Measurements from ENCODE around the gene TAAR2.
"Not testable (repeated sequence)": the region's sequence is repeated elsewhere in the genome, so short reads cannot be mapped to it uniquely, and the experiment has no call there.

TAAR2 gene

GRCh38 chr6:132624175-132624574 lies at the start of gene TAAR2:
TSS of gene TAAR2 (minus strand) at chr6:132624275. CDS start at chr6:132624275, 0 bp downstream.
- DNase-seq, result no peak

- DNase-seq, result no peak
Observed at GRCh38 chr6:132673376-132674094, 49.5 kb upstream of the TAAR2 start.

GRCh38 chr6:132671295-132671694 lies 47.2 kb upstream of the TAAR2 start:
- no peak for DNase-seq

GRCh38 chr6:132669690-132670291 lies 45.7 kb upstream of the TAAR2 start:
- DNase-seq, result no peak

GRCh38 chr6:132666118-132666517 lies 42.0 kb upstream of the TAAR2 start:
- no peak for DNase-seq

- no peak for DNase-seq
Observed at GRCh38 chr6:132664309-132665034, 40.4 kb upstream of the TAAR2 start.

- no peak for DNase-seq
Observed at GRCh38 chr6:132663661-132664060, 39.6 kb upstream of the TAAR2 start.

GRCh38 chr6:132661906-132662305 lies 37.8 kb upstream of the TAAR2 start:
- DNase-seq, result no peak

GRCh38 chr6:132659082-132659481 lies 35.0 kb upstream of the TAAR2 start, which contains the start of gene TAAR1:
TSS of gene TAAR1 (minus strand) at chr6:132659182. CDS start at chr6:132646003, 13,179 bp downstream.
- DNase-seq, result no peak

- DNase-seq, result no peak
Observed at GRCh38 chr6:132651062-132651461, 27.0 kb upstream of the TAAR2 start.

GRCh38 chr6:132650429-132650828 lies 26.4 kb upstream of the TAAR2 start:
- no peak for DNase-seq

GRCh38 chr6:132648828-132649227 lies 24.8 kb upstream of the TAAR2 start:
- DNase-seq, result no peak

GRCh38 chr6:132648356-132648755 lies 24.3 kb upstream of the TAAR2 start:
- DNase-seq, result no peak

GRCh38 chr6:132643547-132643946 lies 19.5 kb upstream of the TAAR2 start:
- DNase-seq, result no peak

- DNase-seq, result not testable (repeated sequence)
Observed at GRCh38 chr6:132637135-132637534, 13.1 kb upstream of the TAAR2 start.

GRCh38 chr6:132635906-132636305 lies 11.8 kb upstream of the TAAR2 start:
- DNase-seq, result not testable (repeated sequence)

GRCh38 chr6:132635288-132635687 lies 11.2 kb upstream of the TAAR2 start:
- DNase-seq, result not testable (repeated sequence)

- no peak for DNase-seq
Observed at GRCh38 chr6:132634796-132635195, 10.7 kb upstream of the TAAR2 start.

- no peak for DNase-seq
Observed at GRCh38 chr6:132633362-132633761, 9.3 kb upstream of the TAAR2 start.

- DNase-seq, result no peak
Observed at GRCh38 chr6:132623106-132623845, 799 bp downstream of the TAAR2 start.

GRCh38 chr6:132616677-132617076 lies 7.4 kb downstream of the TAAR2 start:
- no peak for DNase-seq

GRCh38 chr6:132614554-132614953 lies 9.5 kb downstream of the TAAR2 start:
- DNase-seq, result no peak

GRCh38 chr6:132612449-132613108 lies 11.5 kb downstream of the TAAR2 start:
- no peak for DNase-seq

All from stimulated activated naive CD4-positive, alpha-beta T cell treated with Interleukin-2 at 50 U/mL for 16 hours (primary cell).